Activated CD4-positive, CD25-positive, alpha-beta regulatory T cell treated with anti-CD3 and anti-CD28 coated beads, Interleukin-2, amount 50 U/mL, for 24 hours (primary cell): ENCODE results near the gene ANKRD6.

Experiments
- ATAC-seq, 2 donors: fragments of 150-1000 bp; cut with Tn5 transposase; one replicate each; pipeline ENCODE4 v1.10.0; 2021; ENCODE audit warnings: mild to moderate bottlenecking in 1 of 2, moderate library complexity in 1 of 2

Gene ANKRD6

GRCh38 chr6:89661559-89661958 is 228.6 kb downstream of the ANKRD6 start:
- ATAC-seq = no peak

GRCh38 chr6:89662659-89663223 is 229.8 kb downstream of the ANKRD6 start:
- ATAC-seq = no peak

GRCh38 chr6:89667872-89668556 is 235.1 kb downstream of the ANKRD6 start:
- ATAC-seq = no peak

- ATAC-seq = no peak
Observed at GRCh38 chr6:89669002-89669401, 236.1 kb downstream of the ANKRD6 start.

GRCh38 chr6:89670935-89671565 is 238.1 kb downstream of the ANKRD6 start:
- ATAC-seq = no peak

GRCh38 chr6:89675949-89676748 is 243.2 kb downstream of the ANKRD6 start:
- no peak for ATAC-seq

- no peak for ATAC-seq
Observed at GRCh38 chr6:89678531-89678930, 245.6 kb downstream of the ANKRD6 start.

- no peak for ATAC-seq
Observed at GRCh38 chr6:89679215-89680120, 246.5 kb downstream of the ANKRD6 start.

GRCh38 chr6:89680150-89680549 is 247.2 kb downstream of the ANKRD6 start:
- ATAC-seq = no peak

- ATAC-seq = no peak
Observed at GRCh38 chr6:89680551-89680950, 247.6 kb downstream of the ANKRD6 start.

GRCh38 chr6:89681983-89682564 is 249.1 kb downstream of the ANKRD6 start:
- ATAC-seq = no peak

- no peak for ATAC-seq
Observed at GRCh38 chr6:89682991-89683390, 250.0 kb downstream of the ANKRD6 start.
